Neural cell (in vitro differentiated cells): ENCODE results near the gene LDLRAD4.

ENCODE experiments used
- CTCF ChIP-seq: fragments of 450-650 bp; IDR thresholded peaks from 2 replicates; pipeline ENCODE4 v1.5.1; 2014; ENCODE audit warnings: antibody characterized with exemption, mild to moderate bottlenecking, moderate library complexity; ENCODE audit not compliant: poor library complexity, severe bottlenecking
- EP300 ChIP-seq: fragments of 450-650 bp; conservative IDR thresholded peaks from 2 replicates; pipeline ENCODE4 v1.6.1; 2014; ENCODE audit warnings: antibody characterized with exemption, mild to moderate bottlenecking, moderate library complexity; ENCODE audit not compliant: poor library complexity, severe bottlenecking
- EZH2 ChIP-seq: fragments of 200-600, 300-800 bp; shearing (Covaris generic), sonication (generic); IDR thresholded peaks from 2 replicates; pipeline ENCODE4 v1.6.1; 2014; ENCODE audit warnings: antibody characterized with exemption, low read length, borderline replicate concordance, mild to moderate bottlenecking; ENCODE audit not compliant: insufficient read depth, poor library complexity, severe bottlenecking
- MXI1 ChIP-seq: fragments of 450-650 bp; conservative IDR thresholded peaks from 2 replicates; pipeline ENCODE4 v1.6.1; 2014; ENCODE audit warnings: antibody characterized with exemption, mild to moderate bottlenecking; ENCODE audit not compliant: poor library complexity, severe bottlenecking
- POLR2AphosphoS5 ChIP-seq: IDR thresholded peaks from 2 replicates; pipeline ENCODE4 v1.6.1; 2012
- RAD21 ChIP-seq: fragments of 450-650 bp; conservative IDR thresholded peaks from 2 replicates; pipeline ENCODE4 v1.6.1; 2014; ENCODE audit warnings: antibody characterized with exemption, mild to moderate bottlenecking, moderate library complexity
- SMC3 ChIP-seq: fragments of 450-650 bp; conservative IDR thresholded peaks from 2 replicates; pipeline ENCODE4 v1.6.1; 2014; ENCODE audit warnings: antibody characterized with exemption, mild to moderate bottlenecking, moderate library complexity; ENCODE audit not compliant: poor library complexity
- TAF1 ChIP-seq: IDR thresholded peaks from 2 replicates; pipeline ENCODE4 v1.6.1; 2012; ENCODE audit warnings: low read depth
- TF ChIP-seq, protein P1 (sequence below): IDR thresholded peaks from 2 replicates; pipeline ENCODE4 v1.6.1; 2012; ENCODE audit warnings: borderline replicate concordance

- TF ChIP-seq CTCF (no peak), TAF1 (no peak), POLR2AphosphoS5 (no peak), RAD21 (no peak), MXI1 (no peak), EZH2 (no peak), EP300 (no peak), SMC3 (no peak)
- TF ChIP-seq, protein P1, sequence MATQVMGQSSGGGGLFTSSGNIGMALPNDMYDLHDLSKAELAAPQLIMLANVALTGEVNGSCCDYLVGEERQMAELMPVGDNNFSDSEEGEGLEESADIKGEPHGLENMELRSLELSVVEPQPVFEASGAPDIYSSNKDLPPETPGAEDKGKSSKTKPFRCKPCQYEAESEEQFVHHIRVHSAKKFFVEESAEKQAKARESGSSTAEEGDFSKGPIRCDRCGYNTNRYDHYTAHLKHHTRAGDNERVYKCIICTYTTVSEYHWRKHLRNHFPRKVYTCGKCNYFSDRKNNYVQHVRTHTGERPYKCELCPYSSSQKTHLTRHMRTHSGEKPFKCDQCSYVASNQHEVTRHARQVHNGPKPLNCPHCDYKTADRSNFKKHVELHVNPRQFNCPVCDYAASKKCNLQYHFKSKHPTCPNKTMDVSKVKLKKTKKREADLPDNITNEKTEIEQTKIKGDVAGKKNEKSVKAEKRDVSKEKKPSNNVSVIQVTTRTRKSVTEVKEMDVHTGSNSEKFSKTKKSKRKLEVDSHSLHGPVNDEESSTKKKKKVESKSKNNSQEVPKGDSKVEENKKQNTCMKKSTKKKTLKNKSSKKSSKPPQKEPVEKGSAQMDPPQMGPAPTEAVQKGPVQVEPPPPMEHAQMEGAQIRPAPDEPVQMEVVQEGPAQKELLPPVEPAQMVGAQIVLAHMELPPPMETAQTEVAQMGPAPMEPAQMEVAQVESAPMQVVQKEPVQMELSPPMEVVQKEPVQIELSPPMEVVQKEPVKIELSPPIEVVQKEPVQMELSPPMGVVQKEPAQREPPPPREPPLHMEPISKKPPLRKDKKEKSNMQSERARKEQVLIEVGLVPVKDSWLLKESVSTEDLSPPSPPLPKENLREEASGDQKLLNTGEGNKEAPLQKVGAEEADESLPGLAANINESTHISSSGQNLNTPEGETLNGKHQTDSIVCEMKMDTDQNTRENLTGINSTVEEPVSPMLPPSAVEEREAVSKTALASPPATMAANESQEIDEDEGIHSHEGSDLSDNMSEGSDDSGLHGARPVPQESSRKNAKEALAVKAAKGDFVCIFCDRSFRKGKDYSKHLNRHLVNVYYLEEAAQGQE: no peak
Measured at GRCh38 chr18:13436576-13436975, 218.0 kb downstream of the LDLRAD4 start.
